Measurements from ENCODE around the gene IGF2BP2. TPM values are rescaled to one million over a fixed set of nuclear protein-coding genes. Genes with fewer than 3 reads are reported as not detected.
"Not testable (repeated sequence)": the region's sequence is repeated elsewhere in the genome, so short reads cannot be mapped to it uniquely, and the experiment has no call there.

Gene IGF2BP2
- total and polyA plus RNA-seq, 2 experiments from 2014 or later, result 88.9 to 91.8 TPM

GRCh38 chr3:185646382-185647133 lies 178.3 kb downstream of the IGF2BP2 start:
- Histone ChIP-seq H3K36me3 (replicated peaks; ENCODE audit: insufficient read depth, low read depth) (no peaks in the 10 kb centered on the region), H4K20me1 (ENCODE audit: insufficient read depth, poor library complexity, severe bottlenecking) (no peaks in the 10 kb centered on the region), H3K4me2 (no peak overlapping the region), H2AFZ (no peak overlapping the region), H3K9me2 (replicated peaks; ENCODE audit: insufficient read depth) (no peaks in the 10 kb centered on the region), H3K79me2 (no peaks in the 10 kb centered on the region), H3K27me3 (no peaks in the 10 kb centered on the region), H3K9me3 (ENCODE audit: low read depth) (no peaks in the 10 kb centered on the region), H3K4me1 (ENCODE audit: insufficient read depth) (no peaks in the 10 kb centered on the region), H3K27ac (no peak overlapping the region), H3K4me3 (no peak overlapping the region)
- 88% methylated on average over 14 of the region's 14 CpGs for WGBS (ENCODE audit: low lambda C conversion rate, missing lambda C conversion rate)
- no peak for DNase-seq (ENCODE audit: low spot score)
- no peak for TF ChIP-seq EZH2 (IDR thresholded peaks at IDR 0.05; ENCODE audit: borderline replicate concordance)
- no peak for TF ChIP-seq EZH2phosphoT487 (IDR thresholded peaks at IDR 0.05; ENCODE audit: low read depth, severe bottlenecking, unreplicated experiment)
- TF ChIP-seq, protein P1, sequence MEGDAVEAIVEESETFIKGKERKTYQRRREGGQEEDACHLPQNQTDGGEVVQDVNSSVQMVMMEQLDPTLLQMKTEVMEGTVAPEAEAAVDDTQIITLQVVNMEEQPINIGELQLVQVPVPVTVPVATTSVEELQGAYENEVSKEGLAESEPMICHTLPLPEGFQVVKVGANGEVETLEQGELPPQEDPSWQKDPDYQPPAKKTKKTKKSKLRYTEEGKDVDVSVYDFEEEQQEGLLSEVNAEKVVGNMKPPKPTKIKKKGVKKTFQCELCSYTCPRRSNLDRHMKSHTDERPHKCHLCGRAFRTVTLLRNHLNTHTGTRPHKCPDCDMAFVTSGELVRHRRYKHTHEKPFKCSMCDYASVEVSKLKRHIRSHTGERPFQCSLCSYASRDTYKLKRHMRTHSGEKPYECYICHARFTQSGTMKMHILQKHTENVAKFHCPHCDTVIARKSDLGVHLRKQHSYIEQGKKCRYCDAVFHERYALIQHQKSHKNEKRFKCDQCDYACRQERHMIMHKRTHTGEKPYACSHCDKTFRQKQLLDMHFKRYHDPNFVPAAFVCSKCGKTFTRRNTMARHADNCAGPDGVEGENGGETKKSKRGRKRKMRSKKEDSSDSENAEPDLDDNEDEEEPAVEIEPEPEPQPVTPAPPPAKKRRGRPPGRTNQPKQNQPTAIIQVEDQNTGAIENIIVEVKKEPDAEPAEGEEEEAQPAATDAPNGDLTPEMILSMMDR (IDR thresholded peaks at IDR 0.05; ENCODE audit: poor library complexity), result no peak

DNA sequence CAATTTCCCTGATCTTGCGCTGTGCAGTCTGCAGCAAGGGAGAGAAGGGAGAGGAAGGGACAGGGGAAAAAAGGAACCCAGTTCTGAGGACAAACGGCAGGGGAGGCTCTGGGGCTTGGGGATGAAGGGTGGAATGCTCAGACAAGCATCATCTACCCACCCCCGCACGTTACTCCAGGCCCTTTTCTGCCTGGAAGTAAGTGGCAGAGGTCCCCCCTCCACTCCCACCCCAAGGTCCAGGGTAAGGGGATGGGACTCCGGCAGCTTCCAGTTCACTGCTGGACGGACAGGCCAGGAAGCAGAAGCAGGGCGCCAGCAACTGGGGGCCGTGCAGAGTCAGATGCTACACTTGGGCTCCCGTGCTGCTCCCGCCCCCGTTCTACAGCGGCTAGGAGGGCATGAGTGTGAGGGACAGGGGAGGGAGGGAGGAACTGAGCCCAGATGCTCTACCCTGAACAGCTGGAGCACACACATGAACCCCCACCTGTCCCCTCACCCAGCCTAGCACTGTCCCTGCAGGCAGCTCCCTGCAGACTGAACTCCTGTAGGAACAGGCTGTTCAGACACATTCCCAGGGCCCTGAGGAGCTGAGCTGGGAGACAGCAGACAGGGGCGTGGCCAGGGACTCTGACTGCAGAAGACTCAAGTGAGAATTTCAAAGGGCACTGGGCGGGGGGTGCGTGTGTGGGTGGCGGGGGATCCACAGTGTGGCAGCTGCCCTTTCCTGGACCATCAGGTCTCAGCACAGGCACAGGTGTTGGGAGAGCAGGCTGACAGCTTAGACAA lies 179.1 kb downstream of the IGF2BP2 start:
- WGBS (ENCODE audit: low lambda C conversion rate, missing lambda C conversion rate), result 89% methylated on average over 16 of the region's 16 CpGs
- no peaks in the 10 kb centered on the region for H3K36me3 ChIP-seq (replicated peaks; ENCODE audit: insufficient read depth, low read depth)
- DNase-seq (ENCODE audit: low spot score), result peak; percentile 34

GRCh38 chr3:185645191-185645590 lies 179.7 kb downstream of the IGF2BP2 start:
- H3K4me3 ChIP-seq; H4K20me1 ChIP-seq (ENCODE audit: insufficient read depth, poor library complexity, severe bottlenecking); H3K36me3 ChIP-seq (replicated peaks; ENCODE audit: insufficient read depth, low read depth); H3K79me2 ChIP-seq; H2AFZ ChIP-seq; DNase-seq (ENCODE audit: low spot score); H3K4me2 ChIP-seq; H3K9me2 ChIP-seq (replicated peaks; ENCODE audit: insufficient read depth); H3K27me3 ChIP-seq; H3K4me1 ChIP-seq (ENCODE audit: insufficient read depth); H3K27ac ChIP-seq; H3K9me3 ChIP-seq (ENCODE audit: low read depth): not testable (repeated sequence)
- 92% methylated on average over 17 of the region's 17 CpGs for whole genome bisulfite sequencing (ENCODE audit: low lambda C conversion rate, missing lambda C conversion rate)

More for the DNA sequence above, 179.1 kb downstream of the IGF2BP2 start:
- H3K4me1 ChIP-seq (ENCODE audit: insufficient read depth), result no peaks in the 10 kb centered on the region
- H2AFZ ChIP-seq, result no peak overlapping the region
- no peaks in the 10 kb centered on the region for H4K20me1 ChIP-seq (ENCODE audit: insufficient read depth, poor library complexity, severe bottlenecking)
- H3K27me3 ChIP-seq, result no peaks in the 10 kb centered on the region
- H3K79me2 ChIP-seq, result no peaks in the 10 kb centered on the region
- no peaks in the 10 kb centered on the region for H3K9me2 ChIP-seq (replicated peaks; ENCODE audit: insufficient read depth)
- no peak overlapping the region for H3K4me2 ChIP-seq
- H3K27ac ChIP-seq, result no peak overlapping the region
- TF ChIP-seq EZH2 (IDR thresholded peaks at IDR 0.05; ENCODE audit: borderline replicate concordance) (no peak), EZH2phosphoT487 (IDR thresholded peaks at IDR 0.05; ENCODE audit: low read depth, severe bottlenecking, unreplicated experiment) (no peak)
- TF ChIP-seq, protein P1 (IDR thresholded peaks at IDR 0.05; ENCODE audit: poor library complexity), result no peak
- no peak overlapping the region for H3K4me3 ChIP-seq
- H3K9me3 ChIP-seq (ENCODE audit: low read depth), result no peaks in the 10 kb centered on the region

DNA sequence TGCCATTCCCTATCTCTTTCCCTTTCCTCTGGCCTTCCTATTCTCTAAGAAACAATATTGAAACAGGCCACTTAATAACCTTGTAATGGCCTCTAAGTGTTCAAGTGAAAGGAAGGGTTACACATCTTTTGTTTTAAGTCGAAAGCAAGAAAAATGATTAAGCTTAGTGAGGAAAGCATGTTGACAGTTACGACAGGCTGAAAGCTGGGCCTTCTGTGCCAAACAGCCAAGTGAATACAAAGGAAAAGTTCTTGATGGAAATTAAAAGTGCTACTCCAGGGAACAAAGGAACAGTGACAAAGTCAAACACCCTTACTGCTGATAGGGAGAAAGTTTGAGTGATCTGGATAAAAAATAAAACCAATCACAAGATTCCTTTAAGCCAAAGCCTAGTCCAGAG lies 184.5 kb downstream of the IGF2BP2 start:
- Histone ChIP-seq H3K27ac (no peak overlapping the region), H3K4me3 (no peak overlapping the region), H2AFZ (no peak overlapping the region), H3K4me2 (no peak overlapping the region), H3K36me3 (replicated peaks; ENCODE audit: insufficient read depth, low read depth) (no peaks in the 10 kb centered on the region), H3K27me3 (no peaks in the 10 kb centered on the region), H4K20me1 (ENCODE audit: insufficient read depth, poor library complexity, severe bottlenecking) (no peaks in the 10 kb centered on the region), H3K9me2 (replicated peaks; ENCODE audit: insufficient read depth) (no peaks in the 10 kb centered on the region), H3K79me2 (no peaks in the 10 kb centered on the region), H3K4me1 (ENCODE audit: insufficient read depth) (no peaks in the 10 kb centered on the region), H3K9me3 (ENCODE audit: low read depth) (no peaks in the 10 kb centered on the region)
- WGBS (ENCODE audit: low lambda C conversion rate, missing lambda C conversion rate), result 72% methylated on average over 2 of the region's 2 CpGs
- DNase-seq (ENCODE audit: low spot score), result no peak
- TF ChIP-seq EZH2 (IDR thresholded peaks at IDR 0.05; ENCODE audit: borderline replicate concordance) (no peak), EZH2phosphoT487 (IDR thresholded peaks at IDR 0.05; ENCODE audit: low read depth, severe bottlenecking, unreplicated experiment) (no peak)
- TF ChIP-seq, protein P1 (IDR thresholded peaks at IDR 0.05; ENCODE audit: poor library complexity), result no peak

Measured in hepatocyte (in vitro differentiated cells).